SK-N-SH (cell line): Measurements from ENCODE around the gene SNX5. TPM values are rescaled to one million over a fixed set of nuclear protein-coding genes. Genes with fewer than 3 reads are reported as not detected.

Experiments
- CTCF ChIA-PET: fragments of 300-600, 350-600 bp; formaldehyde crosslinking; extraction: SDS; loops from one replicate; lab custom pipeline; 2021; lab: Yijun Ruan, JAX
- POLR2A ChIA-PET: fragments of 350-600 bp; sonication (Branson Sonifier 250); formaldehyde crosslinking; extraction: SDS; loops from one replicate; lab custom pipeline; 2020; ENCODE audit warnings: antibody characterized with exemption, inconsistent platforms; lab: Yijun Ruan, JAX
- DNase-seq: peaks from one replicate; pipeline ENCODE4 v3.0.0; 2012
- H2AFZ ChIP-seq: fragments of 200-600 bp; sonication (generic); 2 replicates; pipeline ENCODE4 v1.8.1; 2016; ENCODE audit warnings: antibody characterized with exemption, mild to moderate bottlenecking, low read depth
- H3F3A ChIP-seq: fragments of 200-600 bp; sonication (generic); replicated peaks from 2 replicates; pipeline ENCODE3; 2016; ENCODE audit warnings: antibody characterized with exemption, mild to moderate bottlenecking; ENCODE audit not compliant: insufficient read depth
- H3K27ac ChIP-seq, 2 experiments: fragments of 200-500 bp in 1 of 2; fragments of 200-600 bp in 1 of 2; sonication (Bioruptor generic) in 1 of 2; sonication (generic), shearing (Covaris generic) in 1 of 2; 2 replicates each; pipeline versions ENCODE4 v1.5.1 to v1.6.1; 2014 to 2016; ENCODE audit warnings: low read depth in 2 of 2, inconsistent platforms in 1 of 2, low read length in 1 of 2, mild to moderate bottlenecking in 1 of 2, mixed read lengths in 1 of 2
- H3K27me3 ChIP-seq: fragments of 200-600 bp; sonication (generic), shearing (Covaris generic); 2 replicates; pipeline ENCODE4 v1.6.1; 2016; ENCODE audit warnings: mixed run types; ENCODE audit not compliant: insufficient read depth
- H3K36me3 ChIP-seq, 2 experiments: fragments of 200-500 bp in 1 of 2; fragments of 200-600 bp in 1 of 2; sonication (Bioruptor generic) in 1 of 2; sonication (generic) in 1 of 2; replicated peaks in 1 of 2; 2 replicates each; pipeline versions ENCODE3 to v1.5.1; 2014 to 2016; ENCODE audit warnings: low read length in 1 of 2, mild to moderate bottlenecking in 1 of 2; ENCODE audit not compliant: insufficient read depth in 2 of 2, control insufficient read depth in 1 of 2
- H3K4me1 ChIP-seq, 2 experiments: fragments of 200-500 bp in 1 of 2; fragments of 200-600 bp in 1 of 2; sonication (Bioruptor generic) in 1 of 2; sonication (generic), shearing (Covaris generic) in 1 of 2; 2 replicates each; pipeline versions ENCODE4 v1.5.1 to v1.6.1; 2014 to 2016; ENCODE audit warnings: low read depth in 1 of 2, low read length in 1 of 2, mixed run types in 1 of 2; ENCODE audit not compliant: insufficient read depth in 2 of 2, control insufficient read depth in 1 of 2
- H3K4me2 ChIP-seq: fragments of 200-600 bp; sonication (generic), shearing (Covaris generic); 2 replicates; pipeline ENCODE4 v1.6.1; 2017; ENCODE audit warnings: mixed run types
- H3K4me3 ChIP-seq, 2 experiments: fragments of 200-500 bp in 1 of 2; fragments of 200-600 bp in 1 of 2; sonication (Bioruptor generic) in 1 of 2; sonication (generic), shearing (Covaris generic) in 1 of 2; 2 replicates each; pipeline versions ENCODE4 v1.5.1 to v1.8.1; 2014 to 2016; ENCODE audit warnings: low read depth in 2 of 2, inconsistent platforms in 1 of 2, low read length in 1 of 2, mild to moderate bottlenecking in 1 of 2, mixed read lengths in 1 of 2, moderate library complexity in 1 of 2
- H3K79me2 ChIP-seq: fragments of 200-600 bp; sonication (generic); 2 replicates; pipeline ENCODE4 v1.8.1; 2017; ENCODE audit warnings: mild to moderate bottlenecking; ENCODE audit not compliant: insufficient read depth
- H3K9ac ChIP-seq: fragments of 200-600 bp; sonication (generic); 2 replicates; pipeline ENCODE4 v1.6.1; 2017; ENCODE audit warnings: mixed run types
- H3K9me2 ChIP-seq: fragments of 200-600 bp; sonication (generic); 2 replicates; pipeline ENCODE4 v1.6.1; 2017; ENCODE audit warnings: mixed run types
- H3K9me3 ChIP-seq: fragments of 200-600 bp; sonication (generic); 2 replicates; pipeline ENCODE4 v1.6.1; 2017; ENCODE audit warnings: mixed run types, mild to moderate bottlenecking, moderate library complexity
- H4K20me1 ChIP-seq: fragments of 200-600 bp; sonication (generic); 2 replicates; pipeline ENCODE4 v1.6.1; 2017; ENCODE audit warnings: mild to moderate bottlenecking, mixed run types; ENCODE audit not compliant: insufficient read depth
- CHD2 ChIP-seq: fragments of 150-350 bp; IDR thresholded peaks from 2 replicates; pipeline ENCODE4 v1.6.1; 2018; ENCODE audit warnings: low read length; ENCODE audit not compliant: partially characterized antibody
- EP300 ChIP-seq, 2 experiments: IDR thresholded peaks; 2 replicates each; pipeline versions ENCODE4 v1.4.0 to v1.6.1; 2012; ENCODE audit warnings: borderline replicate concordance in 1 of 2, low read depth in 1 of 2, low read length in 1 of 2
- EZH2phosphoT487 ChIP-seq: fragments of 200-600 bp; sonication (generic); IDR thresholded peaks from 2 replicates; pipeline ENCODE4 v1.6.1; 2017; ENCODE audit warnings: low read depth, mixed run types, mild to moderate bottlenecking, antibody characterized with exemption, moderate library complexity, borderline replicate concordance
- FOSL2 ChIP-seq: IDR thresholded peaks from 2 replicates; pipeline ENCODE4 v1.4.0; 2012; ENCODE audit warnings: low read depth, mild to moderate bottlenecking, moderate library complexity, borderline replicate concordance
- FOXM1 ChIP-seq: IDR thresholded peaks from 2 replicates; pipeline ENCODE4 v1.4.0; 2012; ENCODE audit warnings: low read depth, mild to moderate bottlenecking
- GABPA ChIP-seq: IDR thresholded peaks from 2 replicates; pipeline ENCODE4 v1.4.0; 2012; ENCODE audit warnings: low read depth, mild to moderate bottlenecking
- GATA2 ChIP-seq: sonication (generic); formaldehyde crosslinking; IDR thresholded peaks from 2 replicates; pipeline ENCODE4 v1.5.0; 2020; ENCODE audit warnings: mild to moderate bottlenecking, missing genetic modification reagents
- NFIC ChIP-seq: IDR thresholded peaks from 2 replicates; pipeline ENCODE4 v1.4.0; 2012; ENCODE audit warnings: borderline replicate concordance
- POLR2AphosphoS5 ChIP-seq: IDR thresholded peaks from 2 replicates; pipeline ENCODE4 v1.6.1; 2012; ENCODE audit warnings: low read depth, low read length
- RCOR1 ChIP-seq: fragments of 150-350 bp; IDR thresholded peaks from 2 replicates; pipeline ENCODE4 v1.6.1; 2017; ENCODE audit warnings: antibody characterized with exemption, low read length
- RFX5 ChIP-seq: IDR thresholded peaks from 2 replicates; pipeline ENCODE4 v1.6.1; 2012; ENCODE audit warnings: mild to moderate bottlenecking, improper control_type of control experiment, low read length
- SMC3 ChIP-seq: IDR thresholded peaks from 2 replicates; pipeline ENCODE4 v1.6.1; 2012; ENCODE audit warnings: low read depth, low read length, improper control_type of control experiment
- TCF12 ChIP-seq: IDR thresholded peaks from 2 replicates; pipeline ENCODE4 v1.4.0; 2012
- TEAD4 ChIP-seq: IDR thresholded peaks from 2 replicates; pipeline ENCODE4 v1.4.0; 2012; ENCODE audit warnings: mild to moderate bottlenecking, borderline replicate concordance; ENCODE audit not compliant: insufficient read depth
- YY1 ChIP-seq: IDR thresholded peaks from 2 replicates; pipeline ENCODE4 v1.4.0; 2012; ENCODE audit warnings: low read depth, mild to moderate bottlenecking
- WGBS: methylation state at CpG from one replicate; pipeline ENCODE4 v1.1.6; 2017; ENCODE audit warnings: low lambda C conversion rate; 5-methylcytosine and 5-hydroxymethylcytosine counted together
- polyA plus RNA-seq, 3 experiments: library from polyadenylated mRNA; depleted of rRNA; stranded (reverse); fragments of >200 nt; gene quantifications; 2 replicates each; pipeline ENCODE4 v1.2.3, GENCODE V29; 2012
- TF ChIP-seq, protein P1 (sequence below): IDR thresholded peaks from 2 replicates; pipeline ENCODE4 v1.4.0; 2012; ENCODE audit warnings: low read depth, borderline replicate concordance
- TF ChIP-seq, protein P2 (sequence below): fragments of 150-350 bp; IDR thresholded peaks from 2 replicates; pipeline ENCODE4 v1.6.1; 2016; ENCODE audit warnings: mild to moderate bottlenecking, low read depth, low read length
- TF ChIP-seq, protein P3 (sequence below): IDR thresholded peaks from 2 replicates; pipeline ENCODE4 v1.6.1; 2012; ENCODE audit warnings: mild to moderate bottlenecking, low read depth, low read length, moderate library complexity

SNX5 gene
- polyA plus RNA-seq, 1 of the 3 experiments (the other 2 are of a cell fraction) = 76.2 TPM

DNA sequence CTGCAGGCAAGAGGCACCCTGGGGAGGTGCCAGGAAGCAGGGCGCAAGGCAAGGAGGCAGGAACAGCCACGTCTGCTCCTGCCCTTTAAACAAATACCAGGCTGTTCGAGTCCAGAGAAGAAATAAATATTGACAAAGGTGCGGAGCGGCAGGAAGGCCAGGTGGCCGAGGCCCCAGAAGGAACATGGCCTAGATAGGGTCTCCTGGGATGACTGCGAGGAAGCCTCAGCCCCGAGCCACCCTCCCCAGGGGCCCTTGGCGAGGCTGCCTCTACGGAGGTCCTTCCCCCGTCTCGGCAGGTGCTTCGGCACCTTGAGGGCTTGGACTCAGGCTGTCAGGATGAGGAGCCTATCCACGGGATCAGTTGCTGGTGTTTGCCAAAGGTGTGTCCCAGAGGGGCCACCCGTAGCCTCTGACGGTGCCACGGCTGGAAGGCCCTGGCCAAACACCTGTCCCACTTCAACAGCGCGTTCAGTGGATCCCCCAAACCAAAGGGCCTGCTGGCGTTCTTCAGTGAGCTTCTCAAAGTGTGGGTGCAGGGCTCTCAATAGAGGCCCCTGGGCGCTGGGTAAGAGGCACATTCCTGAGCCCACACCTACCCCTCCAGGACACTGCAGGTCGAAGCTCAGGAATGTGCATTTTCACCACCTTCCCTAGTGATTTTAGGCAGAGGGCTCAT, 39.8 kb downstream of the SNX5 start:
- peaks cover 4% of the 10 kb centered on the region; the same call in 1 of the 2 replicates for H3K27me3 ChIP-seq
- H2AFZ ChIP-seq = no peak overlapping the region
- no peaks in the 10 kb centered on the region for H3K36me3 ChIP-seq
- 64% methylated on average over 15 of the region's 22 CpGs for whole genome bisulfite sequencing
- peaks cover 0 to 5% of the 10 kb centered on the region in 2 experiments; a peak in 1 of 4 replicates for H3K4me1 ChIP-seq
- no peak for DNase-seq
- TF ChIP-seq, protein P1, sequence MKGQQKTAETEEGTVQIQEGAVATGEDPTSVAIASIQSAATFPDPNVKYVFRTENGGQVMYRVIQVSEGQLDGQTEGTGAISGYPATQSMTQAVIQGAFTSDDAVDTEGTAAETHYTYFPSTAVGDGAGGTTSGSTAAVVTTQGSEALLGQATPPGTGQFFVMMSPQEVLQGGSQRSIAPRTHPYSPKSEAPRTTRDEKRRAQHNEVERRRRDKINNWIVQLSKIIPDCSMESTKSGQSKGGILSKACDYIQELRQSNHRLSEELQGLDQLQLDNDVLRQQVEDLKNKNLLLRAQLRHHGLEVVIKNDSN = no peak
- TF ChIP-seq EP300 (IDR thresholded peaks at IDR 0.05; ENCODE audit: borderline replicate concordance in 1 of 2, low read depth in 1 of 2, low read length in 1 of 2) = no peak
- ChIA-PET POLR2A (interaction anchor here (0.6 kb wide), 1 partner anchor 41 kb away, joined by 3 read pairs; no protein-coding TSS in a partner anchor), CTCF (interaction anchor here (0.9 kb wide), 1 partner anchor 10 kb away, joined by 5 read pairs; no protein-coding TSS in a partner anchor)
- no peaks in the 10 kb centered on the region for H3K79me2 ChIP-seq
- no peaks in the 10 kb centered on the region for H3K9me2 ChIP-seq
- no peak overlapping the region for H3K4me3 ChIP-seq
- no peak overlapping the region for H3K4me2 ChIP-seq
- H3K9me3 ChIP-seq = no peaks in the 10 kb centered on the region
- no peak overlapping the region for H3K9ac ChIP-seq
- H3K27ac ChIP-seq = no peak overlapping the region
- H3F3A ChIP-seq = no peaks in the 10 kb centered on the region
- no peaks in the 10 kb centered on the region for H4K20me1 ChIP-seq

GRCh38 chr20:17928211-17928611, 40.4 kb downstream of the SNX5 start:
- Histone ChIP-seq H3K4me2 (no peak overlapping the region), H3K36me3 (no peaks in the 10 kb centered on the region), H3K9ac (no peak overlapping the region), H4K20me1 (no peaks in the 10 kb centered on the region), H3K9me2 (no peaks in the 10 kb centered on the region), H3K27ac (no peak overlapping the region), H3F3A (no peaks in the 10 kb centered on the region), H2AFZ (no peak overlapping the region), H3K27me3 (peaks cover 4% of the 10 kb centered on the region; the same call in 1 of the 2 replicates), H3K9me3 (no peaks in the 10 kb centered on the region), H3K79me2 (no peaks in the 10 kb centered on the region), H3K4me1 (peaks cover 0 to 5% of the 10 kb centered on the region in 2 experiments; a peak in 1 of 4 replicates), H3K4me3 (no peak overlapping the region)
- ChIA-PET POLR2A (no interaction called here), CTCF (no interaction called here)
- 65% methylated on average over 5 of the region's 7 CpGs for WGBS
- no peak for DNase-seq
- TF ChIP-seq TCF12 (no peak), GATA2 (CRISPR knock-in tag) (no peak), GABPA (no peak), RCOR1 (no peak), FOXM1 (no peak), YY1 (no peak), RFX5 (no peak), NFIC (no peak), EZH2phosphoT487 (no peak), SMC3 (no peak), FOSL2 (no peak), TEAD4 (no peak), POLR2AphosphoS5 (no peak), CHD2 (no peak)
- TF ChIP-seq, protein P2, sequence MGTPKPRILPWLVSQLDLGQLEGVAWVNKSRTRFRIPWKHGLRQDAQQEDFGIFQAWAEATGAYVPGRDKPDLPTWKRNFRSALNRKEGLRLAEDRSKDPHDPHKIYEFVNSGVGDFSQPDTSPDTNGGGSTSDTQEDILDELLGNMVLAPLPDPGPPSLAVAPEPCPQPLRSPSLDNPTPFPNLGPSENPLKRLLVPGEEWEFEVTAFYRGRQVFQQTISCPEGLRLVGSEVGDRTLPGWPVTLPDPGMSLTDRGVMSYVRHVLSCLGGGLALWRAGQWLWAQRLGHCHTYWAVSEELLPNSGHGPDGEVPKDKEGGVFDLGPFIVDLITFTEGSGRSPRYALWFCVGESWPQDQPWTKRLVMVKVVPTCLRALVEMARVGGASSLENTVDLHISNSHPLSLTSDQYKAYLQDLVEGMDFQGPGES = no peak
- TF ChIP-seq, protein P3, sequence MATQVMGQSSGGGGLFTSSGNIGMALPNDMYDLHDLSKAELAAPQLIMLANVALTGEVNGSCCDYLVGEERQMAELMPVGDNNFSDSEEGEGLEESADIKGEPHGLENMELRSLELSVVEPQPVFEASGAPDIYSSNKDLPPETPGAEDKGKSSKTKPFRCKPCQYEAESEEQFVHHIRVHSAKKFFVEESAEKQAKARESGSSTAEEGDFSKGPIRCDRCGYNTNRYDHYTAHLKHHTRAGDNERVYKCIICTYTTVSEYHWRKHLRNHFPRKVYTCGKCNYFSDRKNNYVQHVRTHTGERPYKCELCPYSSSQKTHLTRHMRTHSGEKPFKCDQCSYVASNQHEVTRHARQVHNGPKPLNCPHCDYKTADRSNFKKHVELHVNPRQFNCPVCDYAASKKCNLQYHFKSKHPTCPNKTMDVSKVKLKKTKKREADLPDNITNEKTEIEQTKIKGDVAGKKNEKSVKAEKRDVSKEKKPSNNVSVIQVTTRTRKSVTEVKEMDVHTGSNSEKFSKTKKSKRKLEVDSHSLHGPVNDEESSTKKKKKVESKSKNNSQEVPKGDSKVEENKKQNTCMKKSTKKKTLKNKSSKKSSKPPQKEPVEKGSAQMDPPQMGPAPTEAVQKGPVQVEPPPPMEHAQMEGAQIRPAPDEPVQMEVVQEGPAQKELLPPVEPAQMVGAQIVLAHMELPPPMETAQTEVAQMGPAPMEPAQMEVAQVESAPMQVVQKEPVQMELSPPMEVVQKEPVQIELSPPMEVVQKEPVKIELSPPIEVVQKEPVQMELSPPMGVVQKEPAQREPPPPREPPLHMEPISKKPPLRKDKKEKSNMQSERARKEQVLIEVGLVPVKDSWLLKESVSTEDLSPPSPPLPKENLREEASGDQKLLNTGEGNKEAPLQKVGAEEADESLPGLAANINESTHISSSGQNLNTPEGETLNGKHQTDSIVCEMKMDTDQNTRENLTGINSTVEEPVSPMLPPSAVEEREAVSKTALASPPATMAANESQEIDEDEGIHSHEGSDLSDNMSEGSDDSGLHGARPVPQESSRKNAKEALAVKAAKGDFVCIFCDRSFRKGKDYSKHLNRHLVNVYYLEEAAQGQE = no peak
